HG03039 (cell line): Measurements from ENCODE around the gene IL17A.

Experiments used
- ATAC-seq: cut with Tn5 transposase; IDR thresholded peaks from one replicate; pipeline ENCODE4 v1.9.1; 2021; ENCODE audit warnings: mild to moderate bottlenecking, moderate library complexity; ENCODE audit not compliant: unreplicated experiment

IL17A gene

GRCh38 chr6:52186075-52186474 lies at the start of gene IL17A:
Gene IL17A (plus strand): TSS chr6:52186375. CDS start chr6:52186432, 57 bp downstream.
- ATAC-seq = peak; percentile 26

- ATAC-seq = no peak
Observed at GRCh38 chr6:52136934-52137467, 49.2 kb upstream of the IL17A start.

DNA sequence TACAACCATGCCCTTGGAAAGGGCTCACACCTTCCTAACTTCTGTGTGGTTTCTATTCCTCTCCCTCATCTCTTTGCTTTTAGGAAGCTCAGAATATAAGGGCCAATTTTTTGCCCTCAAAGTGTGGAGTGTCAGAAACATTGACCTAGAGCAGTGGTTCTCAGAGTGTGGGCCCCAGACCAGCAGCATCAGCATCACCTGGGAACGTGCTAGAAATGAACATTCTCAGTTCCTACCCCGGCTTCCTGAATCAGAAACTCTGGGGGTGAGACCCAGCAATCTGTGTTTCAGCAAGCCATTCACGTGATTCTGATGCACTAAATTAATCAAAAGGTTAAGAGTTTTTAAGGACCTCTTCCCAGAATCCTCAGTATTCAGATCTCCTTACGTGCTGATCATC lies 47.9 kb upstream of the IL17A start:
- ATAC-seq = no peak

DNA sequence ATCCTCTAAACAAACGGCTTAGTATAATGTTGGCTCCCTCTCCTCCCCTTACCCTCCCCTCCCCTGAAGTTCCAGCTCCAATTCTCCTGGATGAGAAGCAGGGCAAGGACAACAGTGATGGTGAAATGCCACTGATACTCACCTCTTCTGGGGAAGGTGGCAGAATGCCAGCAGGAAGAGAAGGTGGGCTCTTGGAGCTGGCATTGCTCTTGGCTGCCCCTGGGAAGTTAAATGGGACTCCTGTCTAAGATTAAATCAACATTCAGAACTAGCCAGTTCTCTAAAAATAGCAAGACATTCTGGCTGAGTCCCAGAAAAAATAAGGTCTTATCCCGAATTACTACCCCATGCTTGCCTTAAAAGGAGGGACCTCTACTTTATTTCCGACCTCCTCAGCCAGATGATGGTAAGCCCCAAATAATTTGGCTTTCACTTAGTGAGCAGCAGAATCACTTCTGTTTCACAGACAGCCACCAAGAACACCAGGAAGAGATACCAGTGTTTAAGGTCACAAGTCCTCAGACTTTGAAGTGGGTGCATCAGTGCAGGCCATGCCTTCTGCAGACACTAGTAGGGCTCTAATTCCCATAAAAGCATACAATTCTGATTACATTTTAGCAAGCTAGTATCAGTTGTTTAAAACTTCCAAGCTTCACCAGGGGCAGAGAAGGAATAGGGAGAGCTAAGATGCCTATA lies 46.0 kb upstream of the IL17A start:
- no peak for ATAC-seq

DNA sequence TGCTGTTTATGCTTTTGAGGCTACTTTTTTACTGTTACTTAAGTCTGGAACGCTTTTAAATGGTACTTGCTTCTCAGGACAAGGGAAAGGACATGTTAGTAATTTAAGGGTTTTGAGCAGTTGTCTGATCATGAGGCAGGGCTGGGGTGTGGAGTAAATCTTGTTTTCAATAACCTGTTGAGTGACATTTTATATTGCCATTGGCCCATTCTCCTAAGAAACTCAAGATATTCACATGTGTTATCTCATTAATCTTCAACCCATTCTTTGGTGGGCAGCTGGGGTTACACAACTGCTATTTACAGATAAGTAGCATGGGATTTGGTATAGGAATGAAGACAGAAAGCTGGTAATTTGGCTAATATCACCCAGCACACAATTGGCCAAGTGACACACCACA lies 44.6 kb upstream of the IL17A start:
- no peak for ATAC-seq

DNA sequence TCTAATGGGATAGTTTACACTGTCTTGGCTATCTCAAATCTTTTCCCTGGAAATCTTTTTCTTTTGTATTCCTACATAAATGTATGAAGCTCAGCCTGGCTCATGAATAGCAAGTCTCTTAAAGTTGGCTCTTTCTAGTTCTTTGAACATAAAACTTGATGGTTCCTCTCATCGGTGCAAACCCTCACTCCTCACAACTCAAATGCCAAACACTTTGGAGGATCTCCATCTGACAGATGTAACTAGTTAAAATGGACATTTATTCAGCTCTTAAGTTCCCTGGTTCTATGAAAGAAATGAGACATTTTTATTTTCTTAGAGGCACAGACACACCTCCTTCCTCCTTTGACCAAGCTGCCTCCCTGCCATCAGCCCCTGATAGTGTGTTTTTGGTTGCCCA lies 43.6 kb upstream of the IL17A start:
- ATAC-seq = no peak

GRCh38 chr6:52143551-52143950 lies 42.6 kb upstream of the IL17A start:
- no peak for ATAC-seq

DNA sequence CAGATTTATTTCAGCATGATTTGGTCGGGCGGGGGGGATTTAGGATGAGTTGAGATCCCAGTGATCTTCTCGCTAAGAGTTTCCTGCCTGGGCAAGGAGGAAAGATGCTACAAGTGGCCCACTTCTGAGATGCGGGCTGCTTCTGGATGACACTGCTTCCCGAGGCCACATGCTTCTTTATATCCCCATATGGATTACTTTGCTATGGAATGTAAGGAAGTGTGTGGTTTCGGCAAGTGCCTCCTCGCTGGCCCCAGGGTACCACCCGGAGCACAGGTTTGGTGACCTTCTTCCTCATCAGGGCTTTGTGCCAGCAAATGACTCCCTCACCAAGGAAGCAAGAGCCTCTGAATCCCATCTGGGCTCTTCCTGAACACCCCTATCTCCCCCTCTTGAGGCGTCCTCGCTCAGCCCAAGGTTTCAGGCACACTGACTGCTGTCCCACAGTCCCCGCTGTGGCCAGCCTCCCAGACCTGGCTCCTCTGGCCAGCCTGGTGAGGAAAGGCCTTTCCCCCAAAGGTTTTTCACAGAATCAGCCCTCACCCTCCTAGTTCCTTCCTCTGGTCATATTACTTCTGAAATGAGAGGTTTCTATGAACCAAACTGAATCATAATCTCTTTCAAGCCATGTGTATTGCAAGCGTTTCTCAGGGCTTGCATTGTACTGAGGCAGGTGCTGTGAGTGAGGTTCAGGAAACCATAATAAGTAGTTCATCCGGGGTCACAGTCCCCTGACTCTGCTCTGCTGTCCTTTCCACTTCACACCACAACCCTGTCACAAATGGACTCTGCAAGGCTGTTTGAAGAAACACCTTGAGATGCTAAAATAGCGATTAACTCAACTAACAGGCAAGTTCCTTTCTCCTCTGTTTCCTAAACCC lies 41.7 kb upstream of the IL17A start:
- ATAC-seq = no peak

DNA sequence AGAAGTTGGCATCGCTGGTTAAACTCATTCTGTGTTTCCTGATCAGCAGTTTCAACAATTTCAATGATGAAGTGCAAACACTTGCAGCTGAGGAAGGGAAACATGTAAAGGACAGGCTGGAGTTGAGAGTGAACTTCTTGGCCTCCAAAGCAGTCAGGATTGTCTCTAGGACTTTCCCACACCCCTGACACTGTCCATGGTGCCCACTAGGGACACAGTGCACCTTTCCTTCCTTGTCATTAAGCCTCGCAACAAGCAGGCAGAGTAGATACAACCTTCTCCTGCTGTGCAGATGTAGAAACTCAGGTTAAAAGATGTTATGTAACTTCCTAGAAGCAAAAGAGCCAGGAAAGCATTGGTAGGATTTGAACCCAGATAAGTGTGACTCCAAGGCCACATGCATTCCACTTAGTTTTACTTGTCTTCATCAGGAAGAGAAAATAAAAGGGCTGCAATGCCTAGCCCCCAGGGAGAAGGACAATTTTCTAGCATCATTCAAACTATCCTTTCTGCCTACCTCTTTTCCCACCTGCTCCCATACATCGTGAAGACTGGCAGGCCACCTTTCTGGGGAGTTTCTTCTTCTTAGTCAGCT lies 39.2 kb upstream of the IL17A start:
- ATAC-seq = no peak

GRCh38 chr6:52149076-52149475 lies 37.1 kb upstream of the IL17A start:
- ATAC-seq = no peak

GRCh38 chr6:52149949-52150348 lies 36.2 kb upstream of the IL17A start:
- no peak for ATAC-seq

DNA sequence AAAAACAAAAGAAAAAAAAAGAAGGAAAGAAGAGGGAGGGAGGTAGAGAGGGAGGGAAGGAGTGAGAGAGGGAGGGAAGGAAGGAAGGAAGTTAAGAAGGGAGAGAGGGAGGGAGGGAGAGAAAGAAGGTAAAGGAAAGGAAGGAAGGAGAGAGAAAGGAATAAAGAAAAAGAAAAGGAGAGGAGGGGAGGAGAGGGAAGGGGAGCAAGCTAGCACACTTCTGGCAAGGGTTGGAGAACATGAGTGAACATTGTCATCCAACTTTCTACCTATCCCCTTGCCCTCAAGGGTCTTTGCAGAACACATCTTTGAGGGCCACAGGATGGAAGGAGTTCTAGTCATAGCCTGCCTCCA lies 34.1 kb upstream of the IL17A start:
- ATAC-seq = no peak

GRCh38 chr6:52152711-52153160 lies 33.4 kb upstream of the IL17A start:
- ATAC-seq = no peak

- no peak for ATAC-seq
Observed at GRCh38 chr6:52154381-52154780, 31.8 kb upstream of the IL17A start.

GRCh38 chr6:52155791-52156576 lies 30.2 kb upstream of the IL17A start:
- ATAC-seq = peak; percentile 69

- ATAC-seq = peak; percentile 70
Observed at GRCh38 chr6:52157301-52157941, 28.8 kb upstream of the IL17A start.

DNA sequence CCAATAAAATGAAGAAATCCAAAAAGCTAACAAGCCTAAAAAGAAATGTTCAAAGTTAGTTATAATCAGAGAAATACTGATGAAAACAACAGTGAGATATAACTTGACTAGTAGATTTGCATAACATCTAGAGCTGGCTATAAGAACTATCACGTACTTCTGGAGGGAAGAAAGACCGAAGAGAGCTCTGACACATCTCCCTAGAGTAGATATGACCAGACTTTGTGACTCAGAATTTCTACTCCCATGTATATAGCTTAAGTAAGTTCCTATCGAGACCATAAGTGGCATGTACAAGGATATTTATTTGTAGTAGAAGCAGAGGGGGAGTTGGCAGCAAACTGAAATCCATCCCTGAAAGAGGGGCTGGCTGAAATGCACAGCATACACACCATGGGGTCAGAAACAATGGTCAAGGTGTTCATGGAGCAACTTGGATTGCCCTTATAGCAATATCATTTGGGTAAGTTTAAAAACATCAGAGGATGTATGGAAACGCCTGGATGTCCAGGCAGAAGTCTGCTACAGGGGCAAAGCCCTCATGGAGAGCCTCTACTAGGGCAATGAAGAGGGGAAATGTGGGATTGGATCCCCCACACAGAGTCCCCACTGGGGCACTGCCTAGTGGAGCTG lies 25.6 kb upstream of the IL17A start:
- no peak for ATAC-seq

DNA sequence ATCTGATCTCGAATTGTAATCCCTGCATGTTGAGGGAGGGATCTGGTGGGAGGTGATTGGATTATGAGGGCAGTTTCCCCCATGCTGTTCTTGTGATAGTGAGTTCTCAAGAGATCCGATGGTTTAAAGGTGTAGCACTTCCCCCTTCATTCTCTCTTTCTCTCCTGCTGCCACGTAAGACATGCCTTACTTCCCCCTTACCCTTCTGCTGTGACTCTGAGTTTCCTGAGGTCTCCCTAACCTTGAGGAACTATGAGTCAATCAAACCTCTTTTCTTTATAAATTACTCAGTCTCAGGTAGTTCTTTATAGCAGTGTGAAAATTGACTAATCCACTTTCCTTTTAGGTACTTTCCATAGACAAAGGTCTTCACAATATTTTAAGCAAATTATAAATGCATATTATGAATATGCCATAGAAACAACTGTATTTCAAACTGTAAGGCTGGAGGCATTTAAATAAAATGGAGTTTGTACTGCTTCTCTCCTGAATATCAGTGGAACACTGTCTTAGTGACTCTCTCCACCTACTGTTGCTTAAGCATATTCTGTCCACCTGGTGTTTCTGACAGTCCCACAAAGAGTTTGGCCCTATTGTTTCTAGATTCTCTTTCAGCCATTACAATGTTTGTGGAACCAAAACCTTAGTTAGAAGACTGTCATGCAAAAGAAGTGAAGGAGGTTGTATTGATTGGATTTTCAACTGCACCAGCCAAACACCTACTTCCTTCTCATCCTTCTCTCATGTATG lies 24.3 kb upstream of the IL17A start:
- peak; percentile 34 for ATAC-seq
